ENCODE measurements around the gene LYRM4.

Gene LYRM4

GRCh38 chr6:5112066-5112799, 148.5 kb downstream of the LYRM4 start:
- H3K4me3 ChIP-seq (ENCODE audit: low read length), result no peak overlapping the region
- peak; percentile 67 for DNase-seq (ENCODE audit: low read depth)
- no peak for TF ChIP-seq CTCF (conservative IDR thresholded peaks at IDR 0.05; ENCODE audit: low read length)

GRCh38 chr6:5111626-5112025, 149.1 kb downstream of the LYRM4 start:
- no peak for TF ChIP-seq CTCF (conservative IDR thresholded peaks at IDR 0.05; ENCODE audit: low read length)
- DNase-seq (ENCODE audit: low read depth), result no peak
- no peak overlapping the region for H3K4me3 ChIP-seq (ENCODE audit: low read length)

- H3K4me3 ChIP-seq (ENCODE audit: low read length), result no peak overlapping the region
- TF ChIP-seq CTCF (conservative IDR thresholded peaks at IDR 0.05; ENCODE audit: low read length), result no peak
- DNase-seq (ENCODE audit: low read depth), result no peak
Observed at GRCh38 chr6:5110246-5110645, 150.5 kb downstream of the LYRM4 start.

- no peak for TF ChIP-seq CTCF (conservative IDR thresholded peaks at IDR 0.05; ENCODE audit: low read length)
- DNase-seq (ENCODE audit: low read depth), result no peak
- H3K4me3 ChIP-seq (ENCODE audit: low read length), result no peak overlapping the region
Observed at GRCh38 chr6:5109436-5109835, 151.3 kb downstream of the LYRM4 start.

GRCh38 chr6:5108536-5109150, 152.1 kb downstream of the LYRM4 start:
- DNase-seq (ENCODE audit: low read depth), result no peak
- TF ChIP-seq CTCF (conservative IDR thresholded peaks at IDR 0.05; ENCODE audit: low read length), result no peak
- no peak overlapping the region for H3K4me3 ChIP-seq (ENCODE audit: low read length)

- no peak for TF ChIP-seq CTCF (conservative IDR thresholded peaks at IDR 0.05; ENCODE audit: low read length)
- no peak overlapping the region for H3K4me3 ChIP-seq (ENCODE audit: low read length)
- no peak for DNase-seq (ENCODE audit: low read depth)
Observed at GRCh38 chr6:5108068-5108467, 152.7 kb downstream of the LYRM4 start.

GRCh38 chr6:5107341-5107740, 153.4 kb downstream of the LYRM4 start:
- H3K4me3 ChIP-seq (ENCODE audit: low read length), result no peak overlapping the region
- DNase-seq (ENCODE audit: low read depth), result no peak
- no peak for TF ChIP-seq CTCF (conservative IDR thresholded peaks at IDR 0.05; ENCODE audit: low read length)

Measured in AG10803 (cell line).